OCI-LY7 (cell line): ENCODE data around the gene PTH2. TPM values are rescaled to one million over a fixed set of nuclear protein-coding genes. Genes with fewer than 3 reads are reported as not detected.

Source experiments
- BruUV-seq: library from RNA; stranded (reverse); fragments of 400-500 nt; replicated peaks from 2 replicates; lab custom pipeline; 2021; lab: Mats Ljungman, UMichigan
- CTCF ChIA-PET: fragments of 300-600 bp; sonication (Branson Sonifier 250); formaldehyde crosslinking; loops from one replicate; lab custom pipeline; 2022; ENCODE audit warnings: antibody characterized with exemption; ENCODE audit not compliant: unreplicated experiment; lab: Charles Lee
- POLR2A ChIA-PET: fragments of 300-600 bp; sonication (Branson Sonifier 250); formaldehyde crosslinking; loops from one replicate; lab custom pipeline; 2022; ENCODE audit warnings: antibody characterized with exemption; lab: Charles Lee
- DNase-seq: peaks from one replicate; pipeline ENCODE4 v3.0.0-alpha.2; 2015; ENCODE audit warnings: low spot score
- H2AFZ ChIP-seq: fragments of 200-600 bp; sonication (generic), shearing (Covaris generic); 2 replicates; pipeline ENCODE4 v1.6.1; 2014; ENCODE audit warnings: mild to moderate bottlenecking, antibody characterized with exemption, low read length, moderate library complexity
- H3K27ac ChIP-seq: fragments of 200-600 bp; sonication (generic); 2 replicates; pipeline ENCODE4 v1.5.1; 2014; ENCODE audit warnings: mixed run types, low read depth, mild to moderate bottlenecking, moderate library complexity, low read length, inconsistent platforms; ENCODE audit not compliant: poor library complexity, severe bottlenecking
- H3K36me3 ChIP-seq: fragments of 200-600 bp; sonication (generic); 2 replicates; pipeline ENCODE4 v1.6.1; 2014; ENCODE audit warnings: mild to moderate bottlenecking, antibody characterized with exemption, low read length, moderate library complexity, mixed read lengths; ENCODE audit not compliant: insufficient read depth
- H3K4me1 ChIP-seq: fragments of 200-600 bp; sonication (generic); 2 replicates; pipeline ENCODE4 v1.5.1; 2014; ENCODE audit warnings: mild to moderate bottlenecking, low read length; ENCODE audit not compliant: insufficient read depth, poor library complexity, severe bottlenecking
- H3K4me2 ChIP-seq: fragments of 200-600 bp; sonication (generic); 2 replicates; pipeline ENCODE4 v1.6.1; 2014; ENCODE audit warnings: mild to moderate bottlenecking, low read length
- H3K4me3 ChIP-seq: fragments of 200-600 bp; sonication (generic); 2 replicates; pipeline ENCODE4 v1.5.1; 2014; ENCODE audit warnings: mild to moderate bottlenecking, low read depth, low read length; ENCODE audit not compliant: poor library complexity, severe bottlenecking
- H3K79me2 ChIP-seq: fragments of 200-600 bp; sonication (generic); 2 replicates; pipeline ENCODE4 v1.6.1; 2016; ENCODE audit warnings: low read depth, mild to moderate bottlenecking, low read length, moderate library complexity, mixed read lengths; ENCODE audit not compliant: insufficient read depth
- H3K9me2 ChIP-seq: fragments of 200-600 bp; sonication (generic); 2 replicates; pipeline ENCODE4 v1.6.1; 2016; ENCODE audit warnings: mild to moderate bottlenecking, low read length, mixed read lengths; ENCODE audit not compliant: insufficient read depth
- H3K9me3 ChIP-seq: fragments of 200-600 bp; sonication (generic); 2 replicates; pipeline ENCODE4 v1.6.1; 2014; ENCODE audit warnings: mild to moderate bottlenecking, mixed run types, low read length, mixed read lengths
- H4K20me1 ChIP-seq: fragments of 200-600 bp; sonication (generic); 2 replicates; pipeline ENCODE4 v1.6.1; 2014; ENCODE audit warnings: mild to moderate bottlenecking, antibody characterized with exemption, low read length, moderate library complexity, mixed read lengths; ENCODE audit not compliant: insufficient read depth
- CTCF ChIP-seq: fragments of 200-600 bp; sonication (generic); conservative IDR thresholded peaks from 2 replicates; pipeline ENCODE4 v1.5.1; 2014; ENCODE audit warnings: mild to moderate bottlenecking, antibody characterized with exemption, low read length, moderate library complexity, mixed read lengths
- EZH2phosphoT487 ChIP-seq: fragments of 200-600 bp; sonication (generic); IDR thresholded peaks from 2 replicates; pipeline ENCODE4 v1.6.1; 2018; ENCODE audit warnings: low read depth, borderline replicate concordance, mild to moderate bottlenecking, mixed run types, antibody characterized with exemption, low read length, moderate library complexity, mixed read lengths
- intact Hi-C: fragments of 100-400 bp; cut with micrococcal nuclease; formaldehyde crosslinking; loops from one replicate; pipeline ENCODE4 v1.10.0; 2022; ENCODE audit not compliant: unreplicated experiment
- total RNA-seq, 2 experiments: library from RNA; depleted of rRNA in 1 of 2; stranded (reverse); fragments of >200 nt in 1 of 2; shearing (Covaris generic) in 1 of 2; gene quantifications; 2 replicates each; pipeline ENCODE4 v1.2.3, GENCODE V29; 2014 to 2022

The PTH2 gene
- total RNA-seq, 2 experiments from 2014 or later, result 0.66 to 1.7 TPM

- no peaks in the 10 kb centered on the region for H3K36me3 ChIP-seq
- ChIA-PET POLR2A (interaction anchor here (0.6 to 1.3 kb wide), 5 partner anchors 12 to 58 kb away, joined by 3 to 5 read pairs (median 3); no protein-coding TSS in a partner anchor), CTCF (interaction anchor here (1.1 to 1.5 kb wide), 2 partner anchors 19 to 41 kb away, joined by 3 to 5 read pairs; no protein-coding TSS in a partner anchor)
- no peaks in the 10 kb centered on the region for H4K20me1 ChIP-seq
- peak; percentile 41 for DNase-seq
- H3K4me3 ChIP-seq, result peak overlapping the region; percentile 47
- no TSS peak for BruUV-seq
- peaks cover 87% of the 10 kb centered on the region for H3K4me1 ChIP-seq
- no peaks in the 10 kb centered on the region for H3K79me2 ChIP-seq
- peak overlapping the region; percentile 92 for H3K27ac ChIP-seq
- no peaks in the 10 kb centered on the region for H3K9me2 ChIP-seq
- TF ChIP-seq EZH2phosphoT487, result no peak
- TF ChIP-seq CTCF, result no peak
- intact Hi-C loops, result loop anchor here (2.0 kb wide), 2 partner anchors 50 to 124 kb away; no protein-coding TSS in a partner anchor
- H2AFZ ChIP-seq, result peak overlapping the region; percentile 41; the same call in 1 of the 2 replicates
- peak overlapping the region; percentile 78 for H3K4me2 ChIP-seq
- no peaks in the 10 kb centered on the region; the same call in 1 of the 2 replicates for H3K9me3 ChIP-seq
Measured at GRCh38 chr19:49390131-49390928, 32.9 kb downstream of the PTH2 start.

GRCh38 chr19:49389406-49389805 lies 33.8 kb downstream of the PTH2 start:
- Histone ChIP-seq H3K4me3 (no peak overlapping the region), H3K36me3 (no peaks in the 10 kb centered on the region), H3K79me2 (no peaks in the 10 kb centered on the region), H3K9me3 (no peaks in the 10 kb centered on the region; the same call in 1 of the 2 replicates), H2AFZ (peak overlapping the region; percentile 18; the same call in 1 of the 2 replicates), H3K27ac (peak overlapping the region; percentile 92), H3K9me2 (no peaks in the 10 kb centered on the region), H4K20me1 (no peaks in the 10 kb centered on the region), H3K4me2 (peak overlapping the region; percentile 78; the same call in 1 of the 2 replicates), H3K4me1 (peaks cover 79% of the 10 kb centered on the region)
- TF ChIP-seq EZH2phosphoT487 (no peak), CTCF (no peak)
- ChIA-PET CTCF (no interaction called here), POLR2A (no interaction called here)
- intact Hi-C loops, result no loop called here
- peak; percentile 24 for DNase-seq
- BruUV-seq, result no TSS peak
